GM12878 (cell line): ENCODE data around the gene PPP1CA. TPM values are rescaled to one million over a fixed set of nuclear protein-coding genes. Genes with fewer than 3 reads are reported as not detected.

Experiments used
- CBX3 ChIP-seq: fragments of 200-600 bp; sonication (generic); IDR thresholded peaks from 2 replicates; pipeline ENCODE4 v1.6.1; 2016; ENCODE audit warnings: low read depth, borderline replicate concordance
- CHD2 ChIP-seq: IDR thresholded peaks from 2 replicates; pipeline ENCODE4 v1.6.1; 2011; ENCODE audit warnings: low read depth, low read length, improper control_type of control experiment, borderline replicate concordance
- HDGF ChIP-seq: fragments of 450-650 bp; IDR thresholded peaks from 2 replicates; pipeline ENCODE4 v1.6.1; 2016; ENCODE audit warnings: antibody characterized with exemption
- IKZF2 ChIP-seq, 2 experiments: fragments of 450-650 bp; IDR thresholded peaks; 2 replicates each; pipeline ENCODE4 v1.6.1; 2017; ENCODE audit warnings: mild to moderate bottlenecking in 2 of 2, moderate library complexity in 2 of 2
- LARP7 ChIP-seq: fragments of 450-650 bp; IDR thresholded peaks from 2 replicates; pipeline ENCODE4 v1.6.1; 2017; ENCODE audit warnings: mild to moderate bottlenecking
- NRF1 ChIP-seq: conservative IDR thresholded peaks from 2 replicates; pipeline ENCODE4 v1.6.1; 2011; ENCODE audit warnings: mild to moderate bottlenecking, low read depth, low read length, improper control_type of control experiment
- RB1 ChIP-seq: fragments of 450-650 bp; formaldehyde crosslinking; IDR thresholded peaks from 2 replicates; pipeline ENCODE4 v1.6.1; 2017; ENCODE audit warnings: mild to moderate bottlenecking, borderline replicate concordance
- SIN3A ChIP-seq: IDR thresholded peaks from 2 replicates; pipeline ENCODE4 v1.6.1; 2012; ENCODE audit warnings: low read depth, low read length, improper control_type of control experiment
- SIX5 ChIP-seq: IDR thresholded peaks from 2 replicates; pipeline ENCODE4 v1.6.1; 2011; ENCODE audit warnings: mild to moderate bottlenecking, low read depth, low read length, moderate library complexity; ENCODE audit not compliant: severe bottlenecking
- SMAD1 ChIP-seq: fragments of 450-650 bp; IDR thresholded peaks from 2 replicates; pipeline ENCODE4 v1.6.1; 2018; ENCODE audit warnings: mild to moderate bottlenecking, low read depth; ENCODE audit not compliant: partially characterized antibody
- SMARCA5 ChIP-seq: fragments of 450-650 bp; IDR thresholded peaks from 2 replicates; pipeline ENCODE4 v1.6.1; 2017; ENCODE audit warnings: mild to moderate bottlenecking
- SREBF2 ChIP-seq: IDR thresholded peaks from 2 replicates; pipeline ENCODE4 v1.6.1; 2012; ENCODE audit warnings: mild to moderate bottlenecking, low read length
- SRF ChIP-seq, 2 experiments: IDR thresholded peaks; 2 replicates each; pipeline ENCODE4 v1.6.1; 2011; ENCODE audit warnings: low read depth in 2 of 2, low read length in 2 of 2, mild to moderate bottlenecking in 1 of 2, moderate library complexity in 1 of 2
- YBX1 ChIP-seq: fragments of 450-650 bp; IDR thresholded peaks from 2 replicates; pipeline ENCODE4 v1.6.1; 2016; ENCODE audit warnings: antibody characterized with exemption
- YY1 ChIP-seq: IDR thresholded peaks from 2 replicates; pipeline ENCODE4 v1.6.1; 2011; ENCODE audit warnings: low read depth, mild to moderate bottlenecking, low read length
- polyA plus RNA-seq, 11 experiments: library from polyadenylated mRNA; depleted of rRNA in 4 of 11; unstranded in 6 of 11; stranded (reverse) in 5 of 11; fragments of >200 nt; fragmentation: Nextera tagmentation in 4 of 11; fragmentation: Illumina TruSeq in 1 of 11; extraction: Ambion mirVana in 4 of 11; extraction: Trizol in 1 of 11; gene quantifications; 1 replicate in 1 of 11; 2 replicates in 10 of 11; pipeline versions ENCODE4 v1.2.1 to v1.2.3, GENCODE V29; 2011 to 2016; ENCODE audit warnings: inconsistent platforms in 2 of 11, missing spikeins in 2 of 11, low read depth in 1 of 11
- total RNA-seq, 4 experiments: library from RNA; depleted of rRNA in 3 of 4; stranded (reverse); fragments of >200 nt in 3 of 4; fragmentation: Illumina TruSeq in 1 of 4; extraction: Trizol in 1 of 4; gene quantifications; 2 replicates each; pipeline versions ENCODE4 v1.2.1 to v1.2.3, GENCODE V29; 2013 to 2021
- TF ChIP-seq, protein P1 (sequence below): fragments of 450-650 bp; formaldehyde crosslinking; IDR thresholded peaks from 2 replicates; pipeline ENCODE4 v1.4.0; 2020; ENCODE audit warnings: mild to moderate bottlenecking, moderate library complexity
- TF ChIP-seq, protein P2 (sequence below), 3 experiments: IDR thresholded peaks in 2 of 3; conservative IDR thresholded peaks in 1 of 3; 2 replicates each; pipeline ENCODE4 v1.5.1; 2011; ENCODE audit warnings: low read depth in 3 of 3, low read length in 3 of 3, mild to moderate bottlenecking in 3 of 3, control low read depth in 2 of 3, moderate library complexity in 2 of 3, inconsistent platforms in 1 of 3, mixed read lengths in 1 of 3; ENCODE audit not compliant: control insufficient read depth in 2 of 3, insufficient read depth in 1 of 3; ENCODE audit errors: extremely low read depth in 1 of 3
- TF ChIP-seq, protein P3 (sequence below): IDR thresholded peaks from 2 replicates; pipeline ENCODE4 v1.6.1; 2012; ENCODE audit warnings: low read depth, low read length, improper control_type of control experiment
- TF ChIP-seq, protein P4 (sequence below): fragments of 450-650 bp; IDR thresholded peaks from 2 replicates; pipeline ENCODE4 v1.6.1; 2017; ENCODE audit warnings: mild to moderate bottlenecking, moderate library complexity

Gene PPP1CA
- total and polyA plus RNA-seq, 10 of the 15 experiments (the other 5 are each of a cell fraction or from before 2014, with no cell fraction given): 26.4 to 458 (median 240) TPM

DNA sequence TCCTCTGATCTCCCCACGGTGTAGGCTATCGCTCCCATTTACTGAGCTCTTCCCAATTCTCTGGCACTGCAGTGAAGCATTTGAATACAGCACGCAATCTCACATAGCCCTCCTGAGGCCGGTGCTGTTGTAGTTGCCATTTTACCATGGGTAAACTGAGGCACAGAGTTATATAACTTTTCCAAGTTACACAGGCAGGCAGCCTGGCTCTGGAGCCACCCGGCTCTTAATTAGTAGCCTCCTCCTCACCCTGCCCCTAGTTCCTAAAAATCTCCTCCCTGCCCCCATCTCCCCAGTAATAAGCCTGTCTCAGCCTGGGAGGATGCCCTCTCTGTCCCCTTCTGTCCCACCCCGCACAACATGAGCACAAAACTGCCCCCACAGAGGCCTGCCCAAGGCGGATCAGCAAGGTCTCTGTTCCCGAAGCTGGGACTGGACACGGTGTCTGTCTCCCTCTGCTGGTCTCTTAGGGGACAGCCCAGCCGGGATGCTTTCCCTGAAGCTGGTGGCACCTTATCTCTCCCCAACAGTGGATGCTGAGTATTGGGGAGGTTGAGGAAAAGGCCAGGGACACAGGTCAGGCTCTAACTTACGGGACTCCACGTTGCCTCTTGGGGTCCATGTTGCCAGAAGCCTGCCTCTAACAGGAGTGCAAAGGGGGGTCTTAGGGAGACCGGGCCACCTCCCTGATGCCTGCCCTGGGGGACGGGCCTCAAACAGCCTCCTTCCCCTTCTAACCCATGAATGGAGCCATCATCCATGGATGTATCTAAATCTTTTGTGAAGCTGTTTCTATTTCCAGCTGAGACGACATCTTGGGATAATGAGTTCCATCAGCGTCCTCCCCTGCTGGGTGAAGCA lies 19.2 kb downstream of the PPP1CA start (continued):
- TF ChIP-seq, protein P1, sequence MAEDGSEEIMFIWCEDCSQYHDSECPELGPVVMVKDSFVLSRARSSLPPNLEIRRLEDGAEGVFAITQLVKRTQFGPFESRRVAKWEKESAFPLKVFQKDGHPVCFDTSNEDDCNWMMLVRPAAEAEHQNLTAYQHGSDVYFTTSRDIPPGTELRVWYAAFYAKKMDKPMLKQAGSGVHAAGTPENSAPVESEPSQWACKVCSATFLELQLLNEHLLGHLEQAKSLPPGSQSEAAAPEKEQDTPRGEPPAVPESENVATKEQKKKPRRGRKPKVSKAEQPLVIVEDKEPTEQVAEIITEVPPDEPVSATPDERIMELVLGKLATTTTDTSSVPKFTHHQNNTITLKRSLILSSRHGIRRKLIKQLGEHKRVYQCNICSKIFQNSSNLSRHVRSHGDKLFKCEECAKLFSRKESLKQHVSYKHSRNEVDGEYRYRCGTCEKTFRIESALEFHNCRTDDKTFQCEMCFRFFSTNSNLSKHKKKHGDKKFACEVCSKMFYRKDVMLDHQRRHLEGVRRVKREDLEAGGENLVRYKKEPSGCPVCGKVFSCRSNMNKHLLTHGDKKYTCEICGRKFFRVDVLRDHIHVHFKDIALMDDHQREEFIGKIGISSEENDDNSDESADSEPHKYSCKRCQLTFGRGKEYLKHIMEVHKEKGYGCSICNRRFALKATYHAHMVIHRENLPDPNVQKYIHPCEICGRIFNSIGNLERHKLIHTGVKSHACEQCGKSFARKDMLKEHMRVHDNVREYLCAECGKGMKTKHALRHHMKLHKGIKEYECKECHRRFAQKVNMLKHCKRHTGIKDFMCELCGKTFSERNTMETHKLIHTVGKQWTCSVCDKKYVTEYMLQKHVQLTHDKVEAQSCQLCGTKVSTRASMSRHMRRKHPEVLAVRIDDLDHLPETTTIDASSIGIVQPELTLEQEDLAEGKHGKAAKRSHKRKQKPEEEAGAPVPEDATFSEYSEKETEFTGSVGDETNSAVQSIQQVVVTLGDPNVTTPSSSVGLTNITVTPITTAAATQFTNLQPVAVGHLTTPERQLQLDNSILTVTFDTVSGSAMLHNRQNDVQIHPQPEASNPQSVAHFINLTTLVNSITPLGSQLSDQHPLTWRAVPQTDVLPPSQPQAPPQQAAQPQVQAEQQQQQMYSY (CRISPR knock-in tag): no peak
- TF ChIP-seq IKZF2 (IDR thresholded peaks at IDR 0.05): peak in 1 of 2 experiments; percentile 26; a peak in 1 of 4 replicates
- TF ChIP-seq SRF (IDR thresholded peaks at IDR 0.05; ENCODE audit: low read depth in 2 of 2, low read length in 2 of 2): no peak
- peak; percentile 99 for TF ChIP-seq SMARCA5
- TF ChIP-seq SMAD1: no peak
- peak; percentile 52; the same call in 1 of the 2 replicates for TF ChIP-seq LARP7
- TF ChIP-seq HDGF: 0 out of 2 replicates have a peak, but pooled peaks have one; percentile 53
- no peak for TF ChIP-seq CBX3
- no peak for TF ChIP-seq SREBF2
- 0 out of 2 replicates have a peak, but pooled peaks have one; percentile 38 for TF ChIP-seq RB1
- TF ChIP-seq, protein P2, sequence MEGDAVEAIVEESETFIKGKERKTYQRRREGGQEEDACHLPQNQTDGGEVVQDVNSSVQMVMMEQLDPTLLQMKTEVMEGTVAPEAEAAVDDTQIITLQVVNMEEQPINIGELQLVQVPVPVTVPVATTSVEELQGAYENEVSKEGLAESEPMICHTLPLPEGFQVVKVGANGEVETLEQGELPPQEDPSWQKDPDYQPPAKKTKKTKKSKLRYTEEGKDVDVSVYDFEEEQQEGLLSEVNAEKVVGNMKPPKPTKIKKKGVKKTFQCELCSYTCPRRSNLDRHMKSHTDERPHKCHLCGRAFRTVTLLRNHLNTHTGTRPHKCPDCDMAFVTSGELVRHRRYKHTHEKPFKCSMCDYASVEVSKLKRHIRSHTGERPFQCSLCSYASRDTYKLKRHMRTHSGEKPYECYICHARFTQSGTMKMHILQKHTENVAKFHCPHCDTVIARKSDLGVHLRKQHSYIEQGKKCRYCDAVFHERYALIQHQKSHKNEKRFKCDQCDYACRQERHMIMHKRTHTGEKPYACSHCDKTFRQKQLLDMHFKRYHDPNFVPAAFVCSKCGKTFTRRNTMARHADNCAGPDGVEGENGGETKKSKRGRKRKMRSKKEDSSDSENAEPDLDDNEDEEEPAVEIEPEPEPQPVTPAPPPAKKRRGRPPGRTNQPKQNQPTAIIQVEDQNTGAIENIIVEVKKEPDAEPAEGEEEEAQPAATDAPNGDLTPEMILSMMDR (IDR thresholded peaks at IDR 0.05 in 2 of 3, conservative IDR thresholded peaks at IDR 0.05 in 1 of 3; ENCODE audit: control insufficient read depth in 2 of 3, extremely low read depth in 1 of 3, insufficient read depth in 1 of 3, low read depth in 3 of 3, low read length in 3 of 3): peak; percentile 99; a peak in 5 of 6 replicates
- TF ChIP-seq, protein P3, sequence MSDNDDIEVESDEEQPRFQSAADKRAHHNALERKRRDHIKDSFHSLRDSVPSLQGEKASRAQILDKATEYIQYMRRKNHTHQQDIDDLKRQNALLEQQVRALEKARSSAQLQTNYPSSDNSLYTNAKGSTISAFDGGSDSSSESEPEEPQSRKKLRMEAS: no peak
- TF ChIP-seq SIN3A: no peak
- TF ChIP-seq, protein P4, sequence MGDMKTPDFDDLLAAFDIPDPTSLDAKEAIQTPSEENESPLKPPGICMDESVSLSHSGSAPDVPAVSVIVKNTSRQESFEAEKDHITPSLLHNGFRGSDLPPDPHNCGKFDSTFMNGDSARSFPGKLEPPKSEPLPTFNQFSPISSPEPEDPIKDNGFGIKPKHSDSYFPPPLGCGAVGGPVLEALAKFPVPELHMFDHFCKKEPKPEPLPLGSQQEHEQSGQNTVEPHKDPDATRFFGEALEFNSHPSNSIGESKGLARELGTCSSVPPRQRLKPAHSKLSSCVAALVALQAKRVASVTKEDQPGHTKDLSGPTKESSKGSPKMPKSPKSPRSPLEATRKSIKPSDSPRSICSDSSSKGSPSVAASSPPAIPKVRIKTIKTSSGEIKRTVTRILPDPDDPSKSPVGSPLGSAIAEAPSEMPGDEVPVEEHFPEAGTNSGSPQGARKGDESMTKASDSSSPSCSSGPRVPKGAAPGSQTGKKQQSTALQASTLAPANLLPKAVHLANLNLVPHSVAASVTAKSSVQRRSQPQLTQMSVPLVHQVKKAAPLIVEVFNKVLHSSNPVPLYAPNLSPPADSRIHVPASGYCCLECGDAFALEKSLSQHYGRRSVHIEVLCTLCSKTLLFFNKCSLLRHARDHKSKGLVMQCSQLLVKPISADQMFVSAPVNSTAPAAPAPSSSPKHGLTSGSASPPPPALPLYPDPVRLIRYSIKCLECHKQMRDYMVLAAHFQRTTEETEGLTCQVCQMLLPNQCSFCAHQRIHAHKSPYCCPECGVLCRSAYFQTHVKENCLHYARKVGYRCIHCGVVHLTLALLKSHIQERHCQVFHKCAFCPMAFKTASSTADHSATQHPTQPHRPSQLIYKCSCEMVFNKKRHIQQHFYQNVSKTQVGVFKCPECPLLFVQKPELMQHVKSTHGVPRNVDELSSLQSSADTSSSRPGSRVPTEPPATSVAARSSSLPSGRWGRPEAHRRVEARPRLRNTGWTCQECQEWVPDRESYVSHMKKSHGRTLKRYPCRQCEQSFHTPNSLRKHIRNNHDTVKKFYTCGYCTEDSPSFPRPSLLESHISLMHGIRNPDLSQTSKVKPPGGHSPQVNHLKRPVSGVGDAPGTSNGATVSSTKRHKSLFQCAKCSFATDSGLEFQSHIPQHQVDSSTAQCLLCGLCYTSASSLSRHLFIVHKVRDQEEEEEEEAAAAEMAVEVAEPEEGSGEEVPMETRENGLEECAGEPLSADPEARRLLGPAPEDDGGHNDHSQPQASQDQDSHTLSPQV: no peak
- TF ChIP-seq SIX5: no peak
- 0 out of 2 replicates have a peak, but pooled peaks have one; percentile 37 for TF ChIP-seq CHD2
- TF ChIP-seq YY1: peak; percentile 82
- no peak for TF ChIP-seq NRF1
- no peak for TF ChIP-seq YBX1
- TF ChIP-seq, all 136 proteins: peak for 17
